HAP-1 (cell line): Measurements from ENCODE around the gene ENO2.

Source experiments
- DNase-seq, 2 experiments: peaks; one replicate each; pipeline ENCODE4 v3.0.0-alpha.2; 2016 to 2020; ENCODE audit warnings: low spot score in 2 of 2
- H3K27me3 ChIP-seq: fragments of 250-450 bp; sonication (Bioruptor Pico); 2 replicates; pipeline ENCODE4 v1.5.1; 2020; ENCODE audit warnings: low read depth, mild to moderate bottlenecking, moderate library complexity
- H3K36me3 ChIP-seq: fragments of 250-450 bp; sonication (Bioruptor Pico); replicated peaks from 2 replicates; pipeline ENCODE4 v1.5.1; 2020; ENCODE audit warnings: mild to moderate bottlenecking
- H3K4me1 ChIP-seq: fragments of 250-450 bp; sonication (Bioruptor Pico); 2 replicates; pipeline ENCODE4 v1.5.1; 2020; ENCODE audit warnings: mild to moderate bottlenecking
- H3K4me3 ChIP-seq: fragments of 250-450 bp; sonication (Bioruptor Pico); 2 replicates; pipeline ENCODE4 v1.5.1; 2020; ENCODE audit warnings: mild to moderate bottlenecking, moderate library complexity
- H3K9me3 ChIP-seq: fragments of 250-450 bp; sonication (Bioruptor Pico); 2 replicates; pipeline ENCODE4 v1.5.1; 2020; ENCODE audit warnings: mild to moderate bottlenecking, moderate library complexity
- in situ Hi-C: fragments of 300-500 bp; cut with MboI; formaldehyde crosslinking; loops from 3 replicates; pipeline ENCODE4 v1.14.3; 2020; ENCODE audit warnings: low sequenced_read_pairs, inconsistent platforms, mixed read lengths

The ENO2 gene

DNA sequence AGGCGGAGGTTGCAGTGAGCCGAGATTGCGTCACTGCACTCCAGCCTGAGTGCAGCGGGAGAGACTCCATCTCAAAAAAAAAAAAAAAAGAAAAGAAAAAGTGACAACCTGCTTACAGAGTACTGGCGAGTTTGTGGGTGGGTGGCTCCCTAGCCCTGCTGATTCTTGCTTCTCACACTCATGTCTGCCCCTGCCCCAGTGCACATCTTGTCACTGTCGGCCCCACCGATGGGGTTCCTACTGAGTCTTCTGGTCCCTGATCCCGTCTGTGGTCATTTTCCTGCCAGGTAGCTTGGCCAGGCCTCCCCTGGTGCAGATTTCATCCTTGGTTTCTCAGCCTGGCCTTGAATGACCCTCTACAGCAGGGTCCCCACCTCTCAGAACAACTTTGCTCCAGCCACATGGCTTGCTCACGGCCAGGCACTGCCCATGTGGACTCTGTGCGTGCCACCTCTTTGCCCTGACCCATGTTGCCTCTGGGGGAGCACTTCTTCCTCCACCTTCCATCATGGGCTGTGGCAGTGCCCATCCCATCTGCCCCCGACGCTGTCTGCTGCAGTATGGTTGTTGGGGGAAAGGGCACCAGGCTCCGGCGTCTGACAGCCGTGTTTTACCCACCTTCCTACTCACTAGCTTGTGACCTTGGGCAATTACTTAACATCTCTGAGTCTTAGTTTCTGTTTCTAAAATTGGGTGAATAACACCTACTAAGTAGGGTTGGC lies 34.7 kb downstream of the ENO2 start:
- Histone ChIP-seq H3K9me3 (no peaks in the 10 kb centered on the region), H3K4me3 (no peak overlapping the region), H3K36me3 (no peaks in the 10 kb centered on the region; the same call in 1 of the 2 replicates), H3K4me1 (peaks cover 10% of the 10 kb centered on the region), H3K27me3 (no peaks in the 10 kb centered on the region)
- DNase-seq: no peak
- in situ Hi-C loops: loop anchor here (10.0 kb wide), 1 partner anchor 166 kb away; no protein-coding TSS in a partner anchor

DNA sequence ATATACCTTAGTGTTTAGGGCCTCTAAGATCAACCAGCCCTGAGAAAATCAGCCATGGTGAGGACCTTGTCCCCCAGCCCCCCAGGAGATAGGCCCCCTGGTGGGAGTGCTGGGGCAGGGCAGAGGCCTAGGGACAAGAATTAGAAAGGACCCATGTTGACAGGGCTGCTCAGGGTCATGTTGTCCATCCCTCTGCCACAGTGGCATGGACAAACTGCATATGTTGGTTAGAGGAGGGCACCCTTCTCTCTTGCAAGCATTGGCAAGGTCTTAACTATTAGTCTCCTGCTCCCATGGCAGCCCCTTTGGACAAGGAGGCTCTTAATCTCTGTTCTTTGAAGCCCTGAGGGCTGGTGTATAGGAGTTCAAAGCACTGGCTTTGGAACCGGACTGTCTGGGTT lies 36.0 kb downstream of the ENO2 start:
- in situ Hi-C loops: no loop called here

DNA sequence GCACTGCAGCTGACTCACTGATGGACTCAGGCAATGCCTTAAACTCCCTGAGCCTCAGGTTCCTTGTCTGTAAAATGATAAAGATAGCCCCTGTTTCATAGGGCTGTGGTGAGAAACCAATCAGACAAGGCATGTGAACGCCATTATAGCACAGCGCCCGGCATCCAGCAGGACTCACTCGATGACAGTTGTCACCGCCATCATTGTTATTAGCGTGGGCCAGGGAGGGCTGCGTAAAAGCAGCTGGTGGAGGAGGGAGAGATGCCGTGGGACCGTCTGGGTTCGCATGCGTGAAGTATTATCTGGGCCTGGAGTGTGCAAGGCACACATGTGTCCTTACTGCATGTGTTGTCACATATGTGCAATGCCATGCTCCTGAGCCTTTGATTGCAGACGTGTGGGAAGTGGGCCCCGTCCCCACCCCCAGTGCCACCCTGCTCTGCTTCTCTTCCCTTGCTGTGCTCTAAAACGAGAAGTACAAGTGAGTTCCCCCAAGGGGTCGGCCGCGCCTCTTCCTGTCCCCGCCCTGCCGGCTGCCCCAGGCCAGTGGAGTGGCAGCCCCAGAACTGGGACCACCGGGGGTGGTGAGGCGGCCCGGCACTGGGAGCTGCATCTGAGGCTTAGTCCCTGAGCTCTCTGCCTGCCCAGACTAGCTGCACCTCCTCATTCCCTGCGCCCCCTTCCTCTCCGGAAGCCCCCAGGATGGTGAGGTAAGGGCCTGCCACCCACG lies 36.6 kb downstream of the ENO2 start, which contains the start of gene PTPN6:
PTPN6 (plus strand) TSS at position 546 of the 730 bp plus-strand sequence; CDS start at position 703, 157 bp downstream.
- no peaks in the 10 kb centered on the region for H3K27me3 ChIP-seq
- no peak within 1 kb of the TSS for H3K4me3 ChIP-seq
- DNase-seq: no peak
- H3K9me3 ChIP-seq: no peaks in the 10 kb centered on the region
- no peaks in the 10 kb centered on the region; the same call in 1 of the 2 replicates for H3K36me3 ChIP-seq
- no peaks in the 10 kb centered on the region; the same call in 1 of the 2 replicates for H3K4me1 ChIP-seq
- in situ Hi-C loops: no loop called here

More for the DNA sequence above, 36.0 kb downstream of the ENO2 start:
- DNase-seq: no peak
- Histone ChIP-seq H3K4me3 (no peak overlapping the region), H3K27me3 (no peaks in the 10 kb centered on the region), H3K9me3 (no peaks in the 10 kb centered on the region), H3K36me3 (no peaks in the 10 kb centered on the region; the same call in 1 of the 2 replicates), H3K4me1 (peaks cover 3% of the 10 kb centered on the region)

DNA sequence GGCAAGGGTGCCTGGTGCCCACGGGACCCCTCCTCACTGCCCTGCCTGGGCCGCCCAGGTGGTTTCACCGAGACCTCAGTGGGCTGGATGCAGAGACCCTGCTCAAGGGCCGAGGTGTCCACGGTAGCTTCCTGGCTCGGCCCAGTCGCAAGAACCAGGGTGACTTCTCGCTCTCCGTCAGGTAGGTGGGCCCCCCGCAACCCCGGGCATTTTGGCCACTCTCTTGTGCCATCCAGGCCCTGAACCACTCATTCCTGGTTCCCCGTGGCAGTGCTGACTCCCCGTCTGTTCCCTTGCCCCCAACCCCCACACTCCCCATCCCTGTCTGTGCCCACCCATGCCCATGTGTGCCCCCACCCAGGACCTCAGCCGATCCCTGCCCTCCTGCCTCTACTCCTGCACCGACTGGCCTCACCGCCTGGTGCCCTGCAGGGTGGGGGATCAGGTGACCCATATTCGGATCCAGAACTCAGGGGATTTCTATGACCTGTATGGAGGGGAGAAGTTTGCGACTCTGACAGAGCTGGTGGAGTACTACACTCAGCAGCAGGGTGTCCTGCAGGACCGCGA lies 37.3 kb downstream of the ENO2 start:
- DNase-seq: no peak
- Histone ChIP-seq H3K4me1 (no peaks in the 10 kb centered on the region), H3K4me3 (no peak overlapping the region), H3K9me3 (no peaks in the 10 kb centered on the region), H3K36me3 (no peaks in the 10 kb centered on the region), H3K27me3 (no peaks in the 10 kb centered on the region)
- in situ Hi-C loops: no loop called here

DNA sequence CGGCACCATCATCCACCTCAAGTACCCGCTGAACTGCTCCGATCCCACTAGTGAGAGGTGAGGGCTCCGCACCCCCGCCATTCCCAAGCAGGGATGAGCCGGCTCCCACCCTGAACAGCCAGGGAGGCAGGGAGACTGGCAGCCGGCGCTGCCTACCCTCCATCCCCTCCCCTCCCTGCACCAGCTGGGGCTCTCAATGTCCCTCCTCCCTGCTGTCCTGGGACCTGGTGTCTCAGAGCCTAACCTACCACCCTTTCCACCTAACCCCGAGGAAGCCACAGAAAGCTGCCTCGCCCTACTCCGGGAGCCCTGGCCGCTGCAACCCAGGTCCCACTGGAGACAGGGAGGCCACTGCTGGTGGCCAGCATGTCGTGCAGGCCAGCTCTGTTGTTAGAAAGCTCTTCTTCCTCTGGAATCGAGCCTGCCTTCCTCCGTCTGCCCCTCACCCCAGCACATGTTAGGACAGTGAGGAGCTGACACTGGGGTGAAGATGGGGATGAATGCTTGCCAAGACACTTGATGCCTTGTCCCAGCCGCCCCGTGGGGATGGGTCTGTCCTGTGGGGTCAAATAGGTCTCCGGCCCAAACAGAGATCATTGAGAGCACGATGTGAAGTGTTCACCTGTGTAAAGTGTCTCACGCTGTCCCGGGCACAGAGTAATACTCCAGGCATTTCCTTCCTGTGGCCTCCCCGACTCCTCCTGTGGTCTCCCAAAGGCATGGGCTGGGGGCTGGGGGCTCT lies 37.9 kb downstream of the ENO2 start:
- in situ Hi-C loops: no loop called here
- no peaks in the 10 kb centered on the region for H3K4me1 ChIP-seq
- no peaks in the 10 kb centered on the region for H3K9me3 ChIP-seq
- H3K36me3 ChIP-seq: no peaks in the 10 kb centered on the region
- no peak overlapping the region for H3K4me3 ChIP-seq
- no peak for DNase-seq
- H3K27me3 ChIP-seq: no peaks in the 10 kb centered on the region

DNA sequence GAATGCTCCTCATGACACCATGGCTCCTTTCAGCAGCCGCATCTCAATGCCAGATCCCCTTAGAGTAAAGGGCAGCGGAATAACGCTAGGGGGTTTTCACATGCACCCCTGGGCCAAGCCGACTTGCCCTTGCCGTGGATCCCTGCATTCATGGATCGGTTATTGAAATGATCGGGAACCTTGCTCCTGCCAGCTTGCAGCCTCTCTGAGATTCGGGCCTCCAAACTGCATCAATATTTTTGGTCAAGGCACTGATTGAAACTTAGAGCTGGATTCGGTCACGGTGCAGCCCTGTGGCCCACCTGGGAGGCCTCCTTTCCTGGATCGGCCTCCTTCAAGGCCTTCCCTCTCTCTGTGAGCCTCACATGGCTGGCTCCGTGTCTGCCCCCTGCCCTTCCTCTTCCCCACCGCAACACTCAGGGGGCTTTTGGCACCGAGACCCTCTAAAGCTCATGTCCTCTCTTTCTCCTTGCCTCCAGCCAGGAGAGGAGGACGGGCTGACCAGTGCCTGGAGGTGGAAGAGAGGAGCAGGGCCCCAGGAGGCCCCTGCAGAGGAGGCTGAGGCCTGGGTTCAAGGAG lies 38.6 kb downstream of the ENO2 start:
- no peak overlapping the region for H3K4me3 ChIP-seq
- no peaks in the 10 kb centered on the region for H3K4me1 ChIP-seq
- no peaks in the 10 kb centered on the region for H3K9me3 ChIP-seq

DNA sequence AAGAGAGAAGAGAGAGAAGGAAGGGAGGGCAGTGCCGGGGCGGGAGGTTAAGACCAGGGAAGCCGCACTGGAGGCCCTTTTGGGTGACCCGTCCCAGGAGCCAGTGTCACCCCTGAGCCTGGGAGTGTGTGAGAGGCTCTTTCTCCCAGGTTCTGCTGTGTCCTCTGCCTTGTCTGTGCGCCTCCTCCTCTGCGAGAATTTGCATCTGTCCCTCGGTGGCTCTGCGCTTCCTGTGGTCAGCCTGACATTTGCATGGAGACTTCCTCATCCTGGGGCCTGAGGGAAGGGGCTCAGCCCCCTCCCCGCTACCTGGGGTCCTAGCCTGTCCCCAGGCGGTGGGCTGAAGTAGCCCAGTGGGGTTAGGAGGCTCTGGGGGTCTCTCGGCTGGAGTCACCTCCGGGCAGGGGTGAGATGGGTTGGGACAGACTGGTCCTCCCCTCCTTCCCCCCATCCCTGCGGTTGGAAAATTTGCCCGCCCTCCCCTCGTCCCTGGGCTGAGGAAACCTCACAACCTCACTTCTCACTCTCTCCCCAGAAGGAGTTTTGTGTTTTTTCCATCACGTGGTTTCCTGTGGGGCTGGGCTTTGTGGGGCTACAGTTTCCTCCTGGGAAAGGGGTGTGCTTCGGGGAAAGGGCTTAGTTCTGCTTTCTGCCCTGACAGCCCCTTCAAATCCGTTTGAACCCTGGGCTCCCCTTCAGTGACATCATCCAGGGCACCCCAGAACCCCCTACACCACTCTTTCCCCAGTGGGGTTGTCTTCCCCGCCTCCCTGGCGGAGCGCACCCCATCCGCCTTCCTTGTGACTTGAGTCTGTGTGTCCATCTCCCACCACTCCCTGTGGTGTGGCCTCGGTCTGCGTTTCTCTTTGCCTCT lies 39.3 kb downstream of the ENO2 start:
- Histone ChIP-seq H3K27me3 (no peaks in the 10 kb centered on the region), H3K4me1 (no peaks in the 10 kb centered on the region), H3K4me3 (no peak overlapping the region), H3K9me3 (no peaks in the 10 kb centered on the region), H3K36me3 (no peaks in the 10 kb centered on the region)
- in situ Hi-C loops: no loop called here
- no peak for DNase-seq

More for the DNA sequence above, 38.6 kb downstream of the ENO2 start:
- in situ Hi-C loops: no loop called here
- no peaks in the 10 kb centered on the region for H3K27me3 ChIP-seq
- H3K36me3 ChIP-seq: no peaks in the 10 kb centered on the region
- DNase-seq: no peak

DNA sequence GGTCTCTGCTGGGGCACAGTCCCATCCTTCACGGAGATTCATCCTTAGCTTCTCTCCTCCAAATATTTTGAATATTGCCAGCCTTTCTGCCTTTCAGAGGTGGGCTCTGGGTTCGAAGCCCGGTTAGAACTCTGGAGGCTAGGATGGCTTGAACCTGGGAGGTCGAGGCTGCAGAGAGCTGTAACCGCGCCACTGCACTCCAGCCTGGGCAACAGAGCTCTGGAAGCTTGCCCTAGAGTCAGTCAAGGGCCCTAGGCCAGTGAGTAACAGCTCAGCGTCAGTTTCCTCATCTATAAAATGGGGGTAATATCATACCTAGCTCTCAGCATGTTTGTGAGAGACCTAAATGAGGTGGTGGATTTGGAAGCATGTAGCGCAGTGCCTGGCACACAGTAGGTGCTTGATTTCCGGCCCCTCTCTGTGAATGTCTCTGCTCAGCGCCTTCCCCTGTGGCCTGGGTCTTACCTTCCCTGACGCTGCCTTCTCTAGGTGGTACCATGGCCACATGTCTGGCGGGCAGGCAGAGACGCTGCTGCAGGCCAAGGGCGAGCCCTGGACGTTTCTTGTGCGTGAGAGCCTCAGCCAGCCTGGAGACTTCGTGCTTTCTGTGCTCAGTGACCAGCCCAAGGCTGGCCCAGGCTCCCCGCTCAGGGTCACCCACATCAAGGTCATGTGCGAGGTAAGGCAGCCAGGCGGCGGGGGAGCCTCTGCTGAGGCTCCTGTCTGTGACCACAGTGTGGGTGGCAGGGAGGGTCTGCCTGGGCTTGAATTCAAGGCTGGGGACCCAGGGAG lies 40.1 kb downstream of the ENO2 start:
- no peak for DNase-seq
- Histone ChIP-seq H3K36me3 (no peaks in the 10 kb centered on the region), H3K4me3 (no peak overlapping the region), H3K27me3 (no peaks in the 10 kb centered on the region), H3K4me1 (no peaks in the 10 kb centered on the region), H3K9me3 (no peaks in the 10 kb centered on the region)
- in situ Hi-C loops: no loop called here

DNA sequence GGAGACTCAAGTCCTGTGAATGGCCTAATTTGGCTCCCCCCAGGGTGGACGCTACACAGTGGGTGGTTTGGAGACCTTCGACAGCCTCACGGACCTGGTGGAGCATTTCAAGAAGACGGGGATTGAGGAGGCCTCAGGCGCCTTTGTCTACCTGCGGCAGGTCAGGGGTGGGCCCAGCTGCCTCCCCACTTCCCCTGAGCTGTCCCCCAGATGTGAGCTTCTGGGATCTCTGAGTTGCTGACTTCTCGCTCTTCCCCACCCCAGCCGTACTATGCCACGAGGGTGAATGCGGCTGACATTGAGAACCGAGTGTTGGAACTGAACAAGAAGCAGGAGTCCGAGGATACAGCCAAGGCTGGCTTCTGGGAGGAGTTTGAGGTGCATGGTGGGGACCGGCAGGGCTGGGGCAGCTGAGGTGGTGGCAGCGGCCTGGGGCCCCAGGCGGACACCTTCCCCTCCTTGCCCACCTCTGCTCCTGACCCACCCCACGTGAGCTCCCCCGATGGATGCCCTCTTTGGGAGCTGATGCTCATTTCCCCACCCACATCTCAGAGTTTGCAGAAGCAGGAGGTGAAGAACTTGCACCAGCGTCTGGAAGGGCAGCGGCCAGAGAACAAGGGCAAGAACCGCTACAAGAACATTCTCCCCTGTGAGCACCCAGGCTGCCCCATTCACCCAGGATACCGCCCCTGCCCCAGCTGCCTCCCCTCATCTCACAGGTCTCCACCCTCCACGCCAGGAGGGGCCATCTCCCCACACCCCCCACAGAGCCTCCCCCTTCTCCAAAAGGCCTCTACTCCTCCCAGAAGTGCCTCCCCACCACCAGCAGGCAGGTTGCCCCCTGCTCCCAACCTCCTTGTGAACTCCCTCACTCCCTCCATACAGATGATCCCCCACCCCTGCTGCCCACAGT lies 41.0 kb downstream of the ENO2 start:
- H3K27me3 ChIP-seq: no peaks in the 10 kb centered on the region
- in situ Hi-C loops: no loop called here
- H3K4me3 ChIP-seq: no peak overlapping the region
- H3K36me3 ChIP-seq: no peaks in the 10 kb centered on the region
- H3K4me1 ChIP-seq: no peaks in the 10 kb centered on the region
- no peak for DNase-seq
- no peaks in the 10 kb centered on the region for H3K9me3 ChIP-seq

DNA sequence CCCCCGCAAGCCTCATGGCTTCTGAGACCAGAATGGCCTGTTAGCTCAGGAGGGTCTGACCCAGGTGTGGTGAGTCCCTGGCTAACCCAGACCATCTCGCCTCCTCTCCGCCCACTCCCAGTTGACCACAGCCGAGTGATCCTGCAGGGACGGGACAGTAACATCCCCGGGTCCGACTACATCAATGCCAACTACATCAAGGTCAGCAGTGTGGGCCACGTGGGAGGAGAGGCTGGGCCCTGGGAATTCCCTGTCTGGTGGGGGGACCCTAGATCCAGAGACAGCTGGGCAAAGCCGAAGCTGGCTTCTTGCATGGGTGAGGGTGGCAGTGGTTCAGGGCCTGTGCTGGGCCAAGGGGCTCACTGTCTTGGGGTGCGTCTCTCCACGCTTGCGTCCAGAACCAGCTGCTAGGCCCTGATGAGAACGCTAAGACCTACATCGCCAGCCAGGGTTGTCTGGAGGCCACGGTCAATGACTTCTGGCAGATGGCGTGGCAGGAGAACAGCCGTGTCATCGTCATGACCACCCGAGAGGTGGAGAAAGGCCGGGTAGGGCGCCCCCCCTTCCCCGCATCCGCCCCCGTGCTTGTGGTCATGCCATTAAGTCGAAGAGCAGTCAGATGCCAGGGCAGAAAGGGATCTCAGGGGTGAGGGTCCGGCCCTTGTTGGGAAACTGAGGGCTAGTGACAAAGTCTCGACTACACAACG lies 41.8 kb downstream of the ENO2 start:
- no peaks in the 10 kb centered on the region for H3K36me3 ChIP-seq
- DNase-seq: no peak
- no peaks in the 10 kb centered on the region for H3K9me3 ChIP-seq
- H3K4me3 ChIP-seq: no peak overlapping the region
- H3K27me3 ChIP-seq: no peaks in the 10 kb centered on the region
- in situ Hi-C loops: no loop called here
- peaks cover 5% of the 10 kb centered on the region for H3K4me1 ChIP-seq

DNA sequence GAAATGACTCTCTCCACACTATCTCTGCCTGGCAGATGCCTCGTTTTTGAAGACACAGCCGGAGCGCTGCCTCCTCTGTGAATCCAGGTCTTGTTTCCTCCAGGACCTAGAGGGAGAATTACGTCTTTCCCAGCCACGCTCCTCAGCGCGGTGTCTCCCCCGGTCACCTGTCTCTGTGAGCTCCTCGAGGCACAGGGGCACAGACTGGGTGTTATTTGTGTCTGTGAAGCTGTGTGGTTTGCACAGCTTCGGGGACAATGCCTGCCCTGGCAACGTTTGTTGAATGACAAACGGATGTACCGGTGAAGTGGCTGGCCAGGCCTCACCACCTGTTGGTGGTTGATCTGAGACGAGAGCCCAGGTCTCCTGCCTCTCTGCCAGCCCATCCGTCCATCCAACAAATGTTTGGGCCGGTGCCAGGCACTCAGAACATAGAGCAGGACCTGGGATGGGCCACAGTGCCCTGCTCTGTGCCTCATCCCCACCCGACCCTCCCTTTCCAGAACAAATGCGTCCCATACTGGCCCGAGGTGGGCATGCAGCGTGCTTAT lies 42.8 kb downstream of the ENO2 start:
- in situ Hi-C loops: no loop called here
- Histone ChIP-seq H3K4me3 (no peak overlapping the region), H3K36me3 (no peaks in the 10 kb centered on the region), H3K4me1 (peaks cover 14% of the 10 kb centered on the region), H3K9me3 (no peaks in the 10 kb centered on the region), H3K27me3 (no peaks in the 10 kb centered on the region)
- no peak for DNase-seq
